Stimulated activated CD4-positive, alpha-beta T cell treated with anti-CD3 and anti-CD28 coated beads, Interleukin-4, amount 100 ng/mL, for 1 hour (primary cell): ENCODE results near the gene PPM1B.
"Not testable (repeated sequence)": the region's sequence is repeated elsewhere in the genome, so short reads cannot be mapped to it uniquely, and the experiment has no call there.

Experiments
- DNase-seq: peaks from one replicate; pipeline ENCODE4 v3.0.0-alpha.2; 2020

PPM1B gene

DNA sequence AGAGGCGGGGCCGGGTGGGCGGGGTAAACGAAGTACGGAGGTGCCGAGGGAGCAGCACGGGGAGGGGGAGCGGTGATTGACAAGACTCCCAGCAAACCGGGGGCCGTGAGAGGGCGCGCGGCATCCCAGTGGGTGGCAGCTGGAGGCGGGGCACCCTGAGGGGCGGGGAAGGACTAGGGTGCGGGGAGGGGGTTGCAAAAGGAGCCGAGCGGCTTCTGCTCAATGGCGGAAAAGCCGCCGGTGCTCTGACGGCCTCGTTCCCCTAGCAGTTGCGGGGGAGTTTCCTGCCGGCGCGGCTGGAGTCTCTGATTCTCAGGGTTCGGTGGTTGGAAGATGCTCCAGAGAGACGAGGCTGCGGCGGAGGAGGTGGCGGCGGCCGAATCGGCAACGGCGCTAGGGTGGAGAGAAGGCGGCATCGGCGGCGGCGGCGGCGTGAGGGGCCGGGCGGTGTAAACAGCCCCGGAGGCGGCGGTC lies at the start of gene PPM1B:
PPM1B (plus strand) TSS at position 195 of the 474 bp plus-strand sequence. CDS start 32,325 bp downstream, outside the sequence.
- peak; percentile 99 for DNase-seq

DNA sequence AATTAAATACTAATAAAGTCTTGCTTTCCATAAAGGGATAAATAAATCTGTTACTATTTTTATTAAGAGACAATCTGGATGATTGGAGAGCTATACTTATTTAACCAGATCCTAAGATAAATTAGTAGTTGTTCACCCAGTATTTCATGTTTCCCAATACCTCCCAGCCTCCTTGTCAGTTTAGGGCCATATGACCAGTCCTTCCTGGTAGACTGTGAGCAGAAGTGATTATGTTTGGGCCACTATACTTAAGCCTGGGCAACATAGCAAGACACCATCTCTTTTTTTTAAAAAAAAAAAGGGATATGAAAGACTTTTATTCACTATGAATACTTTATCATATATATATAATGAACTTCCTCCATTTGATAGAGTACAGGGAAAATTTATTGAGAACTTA lies 48.8 kb upstream of the PPM1B start:
- no peak for DNase-seq

DNA sequence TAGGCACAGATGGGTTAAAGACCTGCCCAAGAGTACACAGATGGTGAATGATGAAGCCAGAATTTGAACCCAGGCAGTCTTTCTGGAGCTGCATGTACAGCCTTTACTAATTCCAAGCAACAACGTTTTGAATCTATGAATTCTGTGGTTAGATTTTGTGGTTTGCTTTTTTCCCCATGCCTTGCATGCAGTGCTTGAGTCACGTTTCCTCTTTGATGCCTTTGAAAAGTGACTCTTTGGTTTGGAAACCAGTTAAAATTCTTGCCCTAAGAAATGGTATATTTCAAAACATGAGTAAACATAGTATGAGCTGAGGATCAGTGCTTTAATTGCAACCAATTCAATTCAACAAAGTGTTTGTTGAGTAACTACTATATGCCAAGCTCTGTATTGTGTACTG lies 48.2 kb upstream of the PPM1B start:
- no peak for DNase-seq

DNA sequence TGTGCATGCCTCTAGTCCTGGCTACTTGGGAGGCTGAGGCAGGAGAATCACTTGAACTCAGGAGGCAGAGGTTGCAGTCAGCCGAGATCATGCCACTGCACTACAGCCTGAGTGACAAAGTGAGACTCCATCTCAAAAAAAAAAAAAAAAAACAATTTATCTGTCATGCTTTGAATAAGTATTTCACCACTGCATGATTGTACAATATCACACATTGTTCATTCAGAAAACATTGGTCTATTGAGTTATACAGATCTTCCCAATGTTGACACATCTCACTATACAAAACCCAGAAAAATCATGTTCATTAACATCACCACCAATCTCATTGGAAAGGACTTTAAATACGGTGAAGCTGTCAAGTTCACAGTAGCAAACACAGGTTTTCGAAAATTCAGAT lies 46.8 kb upstream of the PPM1B start:
- DNase-seq: no peak

DNA sequence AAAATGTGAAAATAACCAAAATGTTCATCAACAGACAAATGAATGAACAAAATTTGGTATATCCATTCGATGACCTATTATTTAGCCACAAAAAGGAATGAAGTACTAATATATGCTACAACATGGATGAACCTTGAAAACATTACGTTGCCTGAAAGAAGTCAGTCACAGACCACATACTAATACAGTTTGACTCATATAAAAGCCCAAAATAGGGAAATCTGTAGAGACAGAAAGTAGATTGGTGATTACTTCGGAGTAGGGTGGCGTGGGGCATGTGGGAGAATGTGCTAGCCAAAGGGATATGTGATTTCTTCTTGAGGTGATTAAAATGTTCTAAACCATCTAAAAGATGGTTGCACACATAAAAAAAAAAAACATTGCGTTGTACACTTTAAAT lies 44.2 kb upstream of the PPM1B start:
- no peak for DNase-seq

DNA sequence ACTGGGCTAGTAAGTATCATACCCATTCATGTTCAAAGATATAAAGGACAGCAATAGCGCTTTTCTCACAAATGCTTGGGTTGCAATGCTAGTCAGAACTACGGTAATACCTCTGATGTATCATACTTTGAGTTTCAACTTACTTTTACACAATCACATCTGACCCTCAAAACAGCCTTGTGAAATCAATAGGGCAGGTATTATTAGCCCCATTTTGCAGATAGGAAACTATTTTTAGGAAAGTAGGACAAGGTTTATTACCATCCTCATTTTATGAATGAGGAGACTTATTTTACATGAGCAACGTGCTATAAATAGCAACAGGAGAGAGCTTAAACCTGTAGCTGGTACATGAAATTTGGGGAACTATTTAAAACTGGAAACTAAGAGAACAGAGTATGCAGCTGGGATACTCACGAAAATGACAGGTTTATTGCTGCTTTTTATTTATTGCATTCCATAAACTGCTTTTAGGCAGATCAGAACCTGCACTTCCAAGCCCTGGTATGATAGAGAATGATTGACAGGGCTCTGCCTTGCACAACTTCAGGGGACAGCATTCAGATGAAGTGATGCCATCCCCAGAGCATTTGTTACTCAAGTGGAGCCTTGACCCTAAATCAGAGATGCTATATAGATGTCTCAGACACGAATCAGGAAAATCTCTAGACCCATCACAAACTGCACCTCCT lies 42.4 kb upstream of the PPM1B start:
- DNase-seq: no peak

DNA sequence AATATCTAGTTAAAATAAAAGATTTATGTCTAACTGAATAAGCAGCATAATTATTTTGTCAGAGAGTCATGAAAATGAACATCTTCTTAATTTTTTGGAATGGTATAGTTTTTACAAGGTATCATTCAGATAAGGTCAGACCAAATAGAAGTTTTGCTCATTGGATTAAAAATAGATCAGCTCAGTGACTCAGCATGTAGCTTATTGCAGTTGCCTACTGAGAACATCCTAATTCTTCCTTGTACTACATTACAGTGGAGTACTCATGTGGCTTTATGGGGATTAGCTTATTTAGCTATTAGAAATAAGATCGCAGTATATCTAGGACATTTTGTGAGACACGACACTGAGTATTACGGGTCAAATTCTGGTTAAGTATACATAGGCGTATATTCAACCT lies 38.2 kb upstream of the PPM1B start:
- DNase-seq: no peak

DNA sequence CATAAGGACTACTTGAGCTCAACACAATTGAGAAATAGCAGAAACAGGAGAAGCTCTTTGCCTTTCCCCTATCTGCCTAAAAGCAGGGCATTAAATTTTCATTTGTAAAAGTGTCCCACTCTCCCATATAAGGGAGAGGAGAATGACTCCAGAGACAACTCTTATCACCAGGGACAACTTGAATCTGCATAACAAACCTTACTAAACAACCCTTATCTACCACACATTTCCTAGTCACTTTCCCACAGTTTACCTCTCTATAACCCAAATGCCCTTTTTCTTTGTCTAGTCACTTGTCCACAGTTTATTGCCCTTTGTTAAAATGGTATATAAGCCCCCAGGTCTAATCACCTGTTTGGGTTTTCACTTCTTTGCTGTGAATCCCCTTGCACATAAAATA lies 37.5 kb upstream of the PPM1B start:
- no peak for DNase-seq

DNA sequence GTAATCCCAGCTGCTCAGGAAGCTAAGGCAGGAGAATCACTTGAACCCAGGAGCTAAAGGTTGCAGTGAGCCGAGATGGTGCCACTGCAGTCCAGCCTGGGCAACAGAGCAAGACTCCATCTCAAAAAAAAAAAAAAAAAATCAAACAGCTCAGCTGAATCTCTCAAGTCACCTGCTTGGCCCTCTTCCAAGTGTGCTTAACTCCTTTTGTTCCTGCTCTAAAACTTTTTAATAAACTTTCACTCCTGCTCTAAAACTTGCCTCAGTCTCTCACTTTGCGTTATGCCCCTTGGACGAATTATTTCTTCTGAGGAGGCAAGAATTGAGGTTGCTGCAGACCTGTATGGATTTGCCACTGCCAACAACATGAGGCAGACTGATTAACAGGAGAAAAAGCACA lies 35.1 kb upstream of the PPM1B start:
- DNase-seq: not testable (repeated sequence)

DNA sequence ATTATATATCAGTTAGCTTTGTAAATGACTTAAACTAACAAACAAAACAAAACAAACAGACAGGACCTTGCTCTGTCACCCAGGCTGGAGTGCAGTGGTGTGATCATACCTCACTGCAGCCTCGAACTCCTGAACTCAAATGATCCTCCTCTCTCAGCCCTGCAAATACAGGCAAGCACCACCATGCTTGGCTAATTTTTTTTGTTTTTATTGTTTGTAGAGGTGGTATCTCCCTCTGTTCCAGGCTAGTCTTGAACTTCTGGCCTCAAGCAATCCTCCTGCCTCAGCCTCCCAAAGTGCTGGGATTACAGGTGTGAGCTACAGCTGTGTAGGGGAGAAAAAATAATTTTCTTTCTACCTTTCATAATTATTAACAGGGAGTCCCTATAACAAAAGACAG lies 33.8 kb upstream of the PPM1B start:
- no peak for DNase-seq

DNA sequence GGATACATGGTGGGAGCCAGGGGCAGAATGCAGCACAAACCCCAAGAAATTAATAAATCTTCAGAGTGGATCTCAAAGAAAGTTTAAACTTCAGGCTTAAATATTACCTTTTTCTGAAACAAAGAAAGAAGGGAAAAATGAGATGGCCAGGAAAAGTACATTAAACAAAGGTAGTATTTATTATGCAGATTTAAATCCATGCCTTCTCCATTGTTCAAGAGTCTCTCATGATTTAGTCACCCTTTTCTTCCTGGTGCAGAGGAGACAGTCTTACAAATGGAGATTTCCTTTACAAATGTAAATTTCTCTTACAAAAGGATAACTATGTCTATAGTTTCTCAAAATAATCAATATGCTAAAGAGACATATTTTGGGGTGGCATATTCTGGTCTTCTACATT lies 33.4 kb upstream of the PPM1B start:
- DNase-seq: no peak

DNA sequence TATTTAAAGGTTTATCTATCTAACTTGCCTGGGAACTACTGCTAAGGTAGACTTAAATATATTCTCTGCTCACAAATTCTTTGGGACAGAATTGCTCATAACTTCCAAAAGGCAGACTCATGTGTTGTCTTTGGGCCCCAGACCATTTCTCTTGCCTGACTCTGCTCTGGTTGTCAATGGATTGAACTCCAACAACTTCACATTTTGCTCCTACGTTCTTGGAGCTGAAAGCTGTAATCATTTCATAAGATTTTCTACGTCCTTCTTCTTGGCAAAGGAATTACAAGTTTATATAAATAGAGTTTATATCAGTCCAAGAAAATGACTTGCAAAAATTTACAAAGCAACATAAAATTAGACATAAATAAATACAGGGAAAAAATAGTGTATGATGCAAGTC lies 32.9 kb upstream of the PPM1B start:
- DNase-seq: no peak

DNA sequence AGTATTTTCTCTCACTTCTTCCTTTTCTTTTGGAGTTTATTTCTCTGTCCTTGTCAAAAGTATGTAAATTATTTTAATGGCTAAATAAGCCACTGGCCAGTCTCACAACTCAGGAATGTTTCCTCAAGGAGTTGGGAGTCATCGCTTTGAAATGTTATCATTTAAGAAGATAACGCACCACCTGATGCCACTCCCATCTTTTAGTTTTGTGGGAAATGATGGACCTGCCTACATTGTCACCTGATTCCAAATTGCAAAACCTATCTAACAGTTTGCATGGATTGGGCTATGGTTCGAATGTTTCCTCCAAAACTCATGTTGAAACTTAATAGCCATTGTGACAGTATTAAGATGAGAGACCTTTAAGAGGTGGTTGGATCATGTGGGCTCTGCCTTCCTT lies 32.4 kb upstream of the PPM1B start:
- DNase-seq: no peak

DNA sequence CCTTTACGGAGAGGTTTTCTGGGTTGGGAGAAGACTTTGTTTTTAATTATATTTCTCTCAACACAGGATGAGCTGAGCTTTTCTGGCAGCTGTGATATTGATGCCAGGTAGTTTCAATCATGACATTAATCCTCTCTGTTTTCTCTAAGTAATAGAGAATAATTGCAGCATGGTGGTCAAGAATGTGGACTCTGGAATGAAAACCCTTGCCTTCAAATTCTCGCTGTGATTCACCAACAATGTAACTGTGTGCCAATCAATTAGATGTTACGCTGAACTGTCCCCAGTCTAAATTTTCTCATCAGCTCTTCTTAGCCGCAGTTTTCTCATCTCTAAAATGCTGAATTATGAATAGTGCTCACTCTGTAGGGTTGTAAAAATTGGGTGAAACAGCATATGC lies 31.6 kb upstream of the PPM1B start:
- DNase-seq: no peak

DNA sequence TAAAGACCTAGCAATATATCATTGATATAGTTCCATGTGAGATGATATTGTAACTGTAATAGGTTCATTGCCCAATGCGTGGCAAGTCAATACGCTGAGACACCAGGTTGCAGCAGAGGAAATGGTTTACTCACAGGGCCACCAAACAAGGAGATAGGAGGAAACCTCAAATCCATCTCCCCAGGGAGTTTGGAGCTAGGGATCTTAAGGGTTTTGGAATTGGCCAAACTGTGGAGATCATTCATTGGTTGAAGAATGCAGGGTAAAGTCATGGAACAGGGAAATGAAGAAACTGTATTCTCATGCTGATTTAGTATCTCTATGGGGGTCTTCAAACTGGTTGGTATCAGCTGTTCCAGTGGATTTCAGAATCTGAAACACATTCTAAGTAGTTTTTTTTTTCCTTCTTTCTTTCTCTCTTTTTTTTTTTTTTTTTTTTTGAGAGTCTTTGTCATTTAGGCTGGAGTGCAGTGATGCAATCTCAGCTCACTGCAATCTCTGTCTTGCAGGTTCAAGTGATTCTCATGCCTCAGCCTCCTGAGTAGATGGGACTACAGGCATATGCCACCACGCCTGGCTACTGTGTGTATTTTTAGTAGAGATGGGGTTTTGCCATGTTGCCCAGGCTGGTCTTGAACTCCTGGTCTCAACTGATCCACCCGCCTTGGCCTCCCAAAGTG lies 30.7 kb upstream of the PPM1B start:
- no peak for DNase-seq

DNA sequence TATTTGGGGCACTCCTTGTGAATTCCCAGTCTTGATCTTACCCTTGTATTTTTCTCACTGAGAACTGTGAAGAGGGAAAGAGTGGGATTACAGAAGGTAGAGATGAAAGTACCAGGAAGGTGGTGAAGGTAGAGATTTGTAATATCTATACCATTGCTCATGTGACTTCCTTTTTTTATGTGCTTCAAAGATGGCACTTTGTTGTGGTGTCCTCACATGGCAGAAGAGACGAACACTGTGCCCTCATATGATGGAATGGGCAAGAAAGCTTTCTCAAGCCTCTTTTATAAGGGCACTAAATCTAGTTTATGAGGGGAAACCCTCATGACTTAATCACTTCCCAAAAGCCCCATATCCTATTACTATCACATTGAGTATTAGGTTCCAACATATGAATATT lies 28.9 kb upstream of the PPM1B start:
- DNase-seq: no peak

DNA sequence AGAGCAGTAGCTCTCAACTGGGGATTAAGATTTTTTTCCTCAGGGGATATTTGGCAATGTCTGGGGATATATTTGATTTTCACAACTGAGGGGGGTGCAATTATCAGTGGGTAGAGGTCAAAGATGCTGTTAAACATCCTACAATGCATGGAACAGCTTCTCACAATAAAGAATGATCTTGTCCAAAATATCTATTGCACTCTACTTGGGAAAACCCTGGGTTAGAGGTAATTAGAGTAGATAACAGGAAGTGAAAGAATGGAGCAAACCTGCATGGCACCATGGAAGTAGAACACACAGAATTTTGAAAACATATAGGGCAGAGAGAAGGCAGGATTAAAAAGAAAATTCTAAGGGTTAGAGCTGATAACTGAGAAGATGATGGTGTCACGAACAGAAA lies 26.4 kb upstream of the PPM1B start:
- DNase-seq: no peak

DNA sequence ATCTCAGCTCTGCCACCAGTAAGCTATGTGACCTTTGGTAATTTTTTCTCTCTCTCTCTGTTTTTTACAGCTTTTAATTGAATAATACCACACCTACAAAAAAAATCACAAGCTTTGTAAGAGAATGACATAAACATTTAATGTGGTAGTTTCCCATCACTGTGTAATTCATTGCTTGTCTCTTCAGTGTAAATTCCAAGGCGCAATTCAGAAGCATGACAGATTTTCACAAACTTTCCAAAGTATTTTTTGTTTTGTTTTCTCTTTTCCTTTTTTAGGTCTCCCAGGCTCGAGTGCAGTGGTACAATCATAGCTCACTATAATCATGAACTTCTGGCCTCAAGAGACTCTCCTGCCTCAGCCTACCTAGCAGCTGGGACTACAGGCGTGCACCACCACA lies 25.0 kb upstream of the PPM1B start:
- DNase-seq: no peak

DNA sequence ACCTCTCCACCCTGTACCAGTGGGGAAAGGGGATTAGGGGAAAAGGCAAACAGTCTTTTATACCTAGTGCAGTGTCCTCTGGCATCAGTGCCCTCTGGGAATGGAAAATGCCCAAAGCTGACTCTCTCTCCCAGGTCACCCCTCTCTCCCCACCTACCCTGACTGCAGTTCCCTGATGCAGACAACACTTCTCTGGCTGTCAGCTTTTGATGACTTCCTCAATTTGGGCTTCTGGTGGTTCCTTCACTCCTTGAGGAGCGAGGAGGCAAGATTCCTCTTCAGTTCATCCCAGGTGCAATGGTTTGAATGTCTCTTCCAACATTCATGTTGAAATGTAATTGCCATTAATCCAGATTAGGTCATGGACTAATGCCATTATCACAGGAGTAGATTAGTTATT lies 19.7 kb upstream of the PPM1B start:
- no peak for DNase-seq

DNA sequence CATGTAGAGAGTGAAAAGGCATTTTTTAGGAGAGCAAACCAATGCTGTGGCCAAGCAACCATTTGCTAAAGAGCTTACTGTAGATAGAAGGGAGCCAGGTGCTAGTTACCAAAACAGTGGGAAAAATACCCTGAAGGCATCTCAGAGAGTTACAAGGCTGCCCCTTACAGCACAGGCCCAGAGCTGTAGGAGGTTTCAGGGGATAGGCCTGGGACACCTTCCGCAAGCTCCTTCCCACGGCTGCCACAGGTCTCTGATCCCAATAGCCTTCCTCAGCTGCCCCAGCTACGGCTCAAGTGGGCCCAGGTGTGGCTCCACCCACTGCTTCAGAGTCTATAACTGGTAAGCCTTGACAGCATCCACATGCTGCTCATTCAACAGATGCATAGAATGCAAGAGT lies 18.2 kb upstream of the PPM1B start:
- DNase-seq: no peak

DNA sequence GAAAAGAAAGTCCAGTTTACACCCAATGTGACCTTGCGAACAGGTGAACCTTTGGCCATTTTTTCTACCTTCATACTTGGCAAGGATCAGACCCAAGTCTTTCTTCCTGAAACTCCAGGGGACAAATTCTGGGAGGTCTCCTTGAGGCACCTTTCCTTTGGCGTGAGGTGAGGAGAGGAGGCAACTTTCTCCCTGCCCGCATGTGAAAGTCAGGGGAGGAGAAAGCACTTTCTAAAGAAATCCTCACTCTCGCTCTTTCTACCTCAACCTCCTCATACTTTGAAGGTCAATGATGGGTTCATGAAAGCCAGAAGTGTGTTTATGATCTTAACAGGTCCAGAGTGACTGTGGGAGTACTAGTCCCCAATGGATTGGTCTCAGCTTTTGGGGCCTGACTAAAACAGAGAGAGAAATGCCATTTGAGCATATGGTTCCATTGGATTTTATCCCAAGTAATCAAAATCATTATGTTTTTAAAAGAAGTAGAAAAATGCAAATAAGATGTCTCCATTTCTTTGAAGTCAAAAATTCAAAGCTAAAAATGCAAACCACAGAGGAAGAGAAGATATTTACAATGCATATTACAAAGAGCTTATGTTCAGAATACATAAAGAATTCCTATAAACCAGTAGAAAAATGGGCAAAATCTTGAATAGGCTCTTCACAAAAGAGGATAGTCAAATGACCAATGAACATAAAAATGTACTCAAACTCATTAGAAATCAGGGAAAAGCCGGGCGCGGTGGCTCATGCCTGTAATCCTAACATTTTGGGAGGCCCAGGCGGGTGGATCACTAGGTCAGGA lies 15.6 kb upstream of the PPM1B start:
- DNase-seq: no peak

DNA sequence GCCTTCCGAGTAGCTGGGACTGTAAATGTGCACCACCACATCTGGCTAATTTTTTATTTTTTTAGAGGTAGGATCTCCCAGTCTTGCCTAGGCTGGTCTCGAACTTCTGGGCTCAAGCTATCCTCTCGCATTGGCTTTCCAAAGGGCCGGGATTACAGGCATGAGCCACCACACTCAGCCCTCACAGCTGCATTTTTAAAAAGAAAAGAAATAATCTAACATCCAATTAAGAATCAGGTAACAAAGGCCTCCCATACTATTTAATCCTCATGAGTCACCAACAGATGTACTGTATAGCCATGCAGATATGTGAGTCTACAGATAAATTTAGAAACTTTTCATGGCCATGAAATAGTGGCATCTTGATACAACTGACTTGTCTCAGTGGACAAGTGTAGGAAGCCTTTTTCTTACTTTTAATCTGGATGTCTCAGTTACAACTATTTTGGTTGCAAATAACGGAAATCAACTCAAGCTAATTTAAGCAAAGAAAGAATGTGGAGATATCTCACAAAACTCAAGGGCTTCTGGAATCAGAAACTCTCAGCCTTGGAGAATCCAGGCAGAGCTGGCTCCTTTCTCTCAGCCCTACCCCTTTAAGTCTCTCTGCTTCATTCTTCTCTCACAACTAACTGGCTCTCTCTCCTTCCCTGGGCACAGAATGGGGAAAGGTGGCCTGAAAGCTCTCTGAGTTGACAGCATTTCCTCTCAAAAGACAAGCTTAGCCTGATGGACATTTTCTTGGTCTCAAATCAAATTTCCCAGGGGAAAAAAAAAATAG lies 12.8 kb upstream of the PPM1B start:
- DNase-seq: no peak

DNA sequence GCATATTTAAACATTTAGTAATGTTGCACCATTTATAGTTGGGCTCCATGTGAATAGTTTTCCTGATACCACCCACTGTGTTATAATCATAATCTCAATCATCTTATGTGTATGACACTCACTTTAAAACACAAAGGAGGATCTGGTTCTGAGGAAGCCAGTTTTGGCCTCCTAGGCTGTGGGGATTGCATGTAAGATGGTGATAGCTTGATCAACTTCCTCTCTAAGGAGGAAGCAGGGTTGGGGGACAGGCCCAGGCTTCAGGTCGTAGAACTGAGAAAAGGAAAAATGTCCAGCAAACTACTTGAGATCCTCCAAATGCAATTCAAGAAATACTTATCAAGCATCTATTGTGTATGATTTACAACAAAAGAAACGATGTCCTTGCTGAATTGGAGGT lies 4.9 kb upstream of the PPM1B start:
- DNase-seq: no peak
